Calu3 (cell line): ENCODE data around the gene NDUFA6. TPM values are rescaled to one million over a fixed set of nuclear protein-coding genes. Genes with fewer than 3 reads are reported as not detected.
"Not testable (repeated sequence)": the region's sequence is repeated elsewhere in the genome, so short reads cannot be mapped to it uniquely, and the experiment has no call there.

Experiments used
- BruUV-seq: library from RNA; stranded (reverse); fragments of 400-500 nt; replicated peaks from 2 replicates; lab custom pipeline; 2021; lab: Mats Ljungman, UMichigan
- CTCF ChIA-PET: fragments of 300-600 bp; sonication (Branson Sonifier 250); formaldehyde crosslinking; loops from one replicate; lab custom pipeline; 2022; ENCODE audit warnings: antibody characterized with exemption; lab: Charles Lee
- DNase-seq: peaks from one replicate; pipeline ENCODE4 v3.0.0; 2022
- H3K27ac Mint-ChIP-seq: one replicate; pipeline ENCODE4 v1.8.0; 2022; ENCODE audit warnings: mixed read lengths; ENCODE audit not compliant: unreplicated experiment
- H3K27me3 Mint-ChIP-seq: one replicate; pipeline ENCODE4 v1.8.0; 2022; ENCODE audit warnings: mixed read lengths; ENCODE audit not compliant: unreplicated experiment
- H3K36me3 Mint-ChIP-seq: one replicate; pipeline ENCODE4 v1.8.0; 2022; ENCODE audit warnings: mild to moderate bottlenecking, moderate library complexity, mixed read lengths; ENCODE audit not compliant: insufficient read depth, unreplicated experiment
- H3K4me1 Mint-ChIP-seq: one replicate; pipeline ENCODE4 v1.8.0; 2022; ENCODE audit warnings: mild to moderate bottlenecking, low read depth, mixed read lengths; ENCODE audit not compliant: unreplicated experiment
- H3K4me3 Mint-ChIP-seq: one replicate; pipeline ENCODE4 v1.8.0; 2022; ENCODE audit warnings: mild to moderate bottlenecking, low read depth, moderate library complexity, mixed read lengths; ENCODE audit not compliant: unreplicated experiment
- H3K9me3 Mint-ChIP-seq: one replicate; pipeline ENCODE4 v1.8.0; 2022; ENCODE audit warnings: low read depth, mixed read lengths; ENCODE audit not compliant: unreplicated experiment
- intact Hi-C: fragments of 100-400 bp; cut with micrococcal nuclease; formaldehyde crosslinking; loops from one replicate; pipeline ENCODE4 v1.10.0; 2022; ENCODE audit not compliant: unreplicated experiment
- total RNA-seq: library from RNA; stranded (reverse); gene quantifications from 2 replicates; pipeline ENCODE4 v1.2.3, GENCODE V29; 2022
- TF ChIP-seq, protein P1 (sequence below): fragments of 200-600 bp; IDR thresholded peaks from one replicate; pipeline ENCODE4 v1.8.0; 2022; ENCODE audit warnings: antibody characterized with exemption; ENCODE audit not compliant: unreplicated experiment

NDUFA6 gene
- total RNA-seq, 1 experiment from 2014 or later, result 61.6 TPM

DNA sequence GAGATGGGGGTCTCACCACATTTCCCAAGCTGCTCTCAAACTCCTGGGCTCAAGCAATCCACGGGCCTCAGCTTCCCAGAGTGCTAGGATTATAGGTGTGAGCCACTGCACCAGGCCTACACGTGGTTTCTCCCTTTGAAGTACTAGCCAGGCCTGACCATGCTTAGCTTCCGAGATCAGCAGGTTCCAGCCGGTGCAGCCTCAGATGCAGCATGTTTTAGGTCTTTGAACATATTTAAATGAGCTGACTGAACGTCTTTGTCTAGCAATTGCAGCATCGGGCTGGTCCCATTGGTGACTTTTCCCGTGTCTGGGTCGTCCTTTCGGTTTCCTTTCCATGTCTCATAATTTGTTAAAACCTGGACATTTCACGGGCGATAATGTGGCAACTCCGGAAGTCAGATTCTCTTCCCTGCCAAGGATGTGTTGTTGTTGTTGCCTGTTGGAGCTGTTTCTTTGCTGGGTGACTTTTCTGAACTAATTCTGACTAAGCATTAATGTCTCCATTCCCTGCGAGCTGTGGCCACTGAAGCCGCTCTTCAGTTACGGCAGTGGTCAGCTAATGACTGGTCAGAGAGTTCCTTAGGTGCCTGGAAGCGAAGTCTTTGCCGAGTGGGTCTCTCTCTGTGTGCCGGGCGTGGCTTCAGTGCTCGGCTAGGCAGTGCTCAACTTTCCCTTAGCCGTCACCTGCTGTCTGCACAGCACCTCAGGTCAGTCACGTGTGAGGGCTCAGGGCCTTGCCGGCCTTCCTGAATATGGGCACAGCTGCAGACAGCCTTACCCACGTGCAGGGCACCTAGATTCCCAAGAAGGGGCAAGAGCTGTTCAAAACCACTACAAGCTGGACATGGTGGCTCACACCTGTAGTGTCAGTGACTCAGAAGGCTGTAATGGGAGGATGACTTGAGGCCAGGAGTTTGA lies 43.8 kb upstream of the NDUFA6 start:
- Mint-ChIP-seq H3K27ac (no peak overlapping the region), H3K4me1 (peaks cover 8% of the 10 kb centered on the region), H3K36me3 (peaks cover 45% of the 10 kb centered on the region), H3K4me3 (no peak overlapping the region), H3K27me3 (no peaks in the 10 kb centered on the region), H3K9me3 (no peaks in the 10 kb centered on the region)
- intact Hi-C loops, result no loop called here
- TF ChIP-seq, protein P1, sequence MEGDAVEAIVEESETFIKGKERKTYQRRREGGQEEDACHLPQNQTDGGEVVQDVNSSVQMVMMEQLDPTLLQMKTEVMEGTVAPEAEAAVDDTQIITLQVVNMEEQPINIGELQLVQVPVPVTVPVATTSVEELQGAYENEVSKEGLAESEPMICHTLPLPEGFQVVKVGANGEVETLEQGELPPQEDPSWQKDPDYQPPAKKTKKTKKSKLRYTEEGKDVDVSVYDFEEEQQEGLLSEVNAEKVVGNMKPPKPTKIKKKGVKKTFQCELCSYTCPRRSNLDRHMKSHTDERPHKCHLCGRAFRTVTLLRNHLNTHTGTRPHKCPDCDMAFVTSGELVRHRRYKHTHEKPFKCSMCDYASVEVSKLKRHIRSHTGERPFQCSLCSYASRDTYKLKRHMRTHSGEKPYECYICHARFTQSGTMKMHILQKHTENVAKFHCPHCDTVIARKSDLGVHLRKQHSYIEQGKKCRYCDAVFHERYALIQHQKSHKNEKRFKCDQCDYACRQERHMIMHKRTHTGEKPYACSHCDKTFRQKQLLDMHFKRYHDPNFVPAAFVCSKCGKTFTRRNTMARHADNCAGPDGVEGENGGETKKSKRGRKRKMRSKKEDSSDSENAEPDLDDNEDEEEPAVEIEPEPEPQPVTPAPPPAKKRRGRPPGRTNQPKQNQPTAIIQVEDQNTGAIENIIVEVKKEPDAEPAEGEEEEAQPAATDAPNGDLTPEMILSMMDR, result no peak
- DNase-seq, result no peak
- BruUV-seq, result no TSS peak
- CTCF ChIA-PET, result interaction anchor here (0.6 kb wide), 2 partner anchors 84 to 238 kb away, joined by 3 to 4 read pairs; no protein-coding TSS in a partner anchor

GRCh38 chr22:42132457-42132856 lies 41.9 kb upstream of the NDUFA6 start:
- Mint-ChIP-seq H3K27ac (peak overlapping the region; percentile 40), H3K9me3 (no peaks in the 10 kb centered on the region), H3K4me1 (peaks cover 8% of the 10 kb centered on the region), H3K4me3 (no peak overlapping the region), H3K36me3 (peaks cover 59% of the 10 kb centered on the region), H3K27me3 (no peaks in the 10 kb centered on the region)
- TF ChIP-seq, protein P1, result no peak
- no TSS peak for BruUV-seq
- intact Hi-C loops, result no loop called here
- CTCF ChIA-PET, result no interaction called here
- DNase-seq, result no peak

- no peak for DNase-seq
- H3K9me3 Mint-ChIP-seq, result no peaks in the 10 kb centered on the region
- TF ChIP-seq, protein P1, result no peak
- peaks cover 59% of the 10 kb centered on the region for H3K36me3 Mint-ChIP-seq
- H3K27me3 Mint-ChIP-seq, result no peaks in the 10 kb centered on the region
- H3K4me3 Mint-ChIP-seq, result no peak overlapping the region
- CTCF ChIA-PET, result interaction anchor here (0.7 kb wide), 1 partner anchor 145 kb away, joined by 4 read pairs; no protein-coding TSS in a partner anchor
- no TSS peak for BruUV-seq
- H3K4me1 Mint-ChIP-seq, result peaks cover 8% of the 10 kb centered on the region
- intact Hi-C loops, result no loop called here
- H3K27ac Mint-ChIP-seq, result peak overlapping the region; percentile 26
Observed at GRCh38 chr22:42131562-42131961, 41.0 kb upstream of the NDUFA6 start.

DNA sequence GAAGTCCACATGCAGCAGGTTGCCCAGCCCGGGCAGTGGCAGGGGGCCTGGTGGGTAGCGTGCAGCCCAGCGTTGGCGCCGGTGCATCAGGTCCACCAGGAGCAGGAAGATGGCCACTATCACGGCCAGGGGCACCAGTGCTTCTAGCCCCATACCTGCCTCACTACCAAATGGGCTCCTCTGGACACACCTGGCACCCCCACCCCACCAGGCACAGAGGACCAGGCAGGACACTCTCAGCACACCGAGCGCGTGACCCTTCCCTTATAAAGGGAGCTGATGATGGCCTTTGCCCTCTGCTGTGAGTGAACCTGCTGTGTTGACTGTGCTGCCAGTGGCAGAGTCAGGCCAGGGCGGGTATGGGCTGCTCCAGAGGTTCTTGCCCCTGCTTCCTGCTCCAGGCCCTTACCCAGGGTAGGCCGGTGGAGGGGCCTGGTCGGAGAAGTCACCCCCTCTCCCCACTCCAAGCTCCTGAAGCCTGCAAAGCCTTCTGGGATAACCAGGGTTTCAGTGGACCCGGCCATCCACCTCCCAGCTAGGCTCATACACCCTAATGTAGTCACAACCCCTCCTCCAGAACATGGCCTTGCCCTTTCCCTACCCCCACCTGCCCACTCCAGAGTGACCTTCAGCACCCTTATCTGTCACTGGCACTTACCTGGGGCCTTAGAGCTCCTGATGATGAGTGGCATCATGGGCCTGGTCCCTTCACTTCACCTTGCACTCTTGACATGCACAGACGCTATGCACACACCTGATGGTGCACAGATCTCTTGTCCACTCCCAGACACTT lies 40.3 kb upstream of the NDUFA6 start, which contains the start of gene CYP2D6:
CYP2D6 (minus strand) TSS at position 172 of the 793 bp plus-strand sequence; CDS start at position 153, 19 bp downstream.
- peaks cover 59% of the 10 kb centered on the region for H3K36me3 Mint-ChIP-seq
- BruUV-seq, CTCF ChIA-PET, H3K4me1 Mint-ChIP-seq, intact Hi-C loops, H3K9me3 Mint-ChIP-seq, H3K27me3 Mint-ChIP-seq, H3K4me3 Mint-ChIP-seq, DNase-seq: not testable (repeated sequence)
- peak within 1 kb of the TSS; percentile 46 for H3K27ac Mint-ChIP-seq

DNA sequence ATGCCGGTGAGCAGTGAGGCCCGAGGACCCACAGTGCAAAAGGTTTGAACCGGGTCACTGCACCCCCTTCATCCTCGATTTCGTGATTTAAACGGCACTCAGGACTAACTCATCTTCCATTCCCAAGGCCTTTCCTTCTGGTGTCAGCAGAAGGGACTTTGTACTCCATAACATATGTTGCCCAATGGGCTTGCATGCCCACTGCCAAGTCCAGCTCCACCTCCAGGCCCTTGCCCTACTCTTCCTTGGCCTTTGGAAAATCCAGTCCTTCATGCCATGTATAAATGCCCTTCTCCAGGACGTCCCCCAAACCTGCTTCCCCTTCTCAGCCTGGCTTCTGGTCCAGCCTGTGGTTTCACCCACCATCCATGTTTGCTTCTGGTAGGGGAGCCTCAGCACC lies 39.6 kb upstream of the NDUFA6 start:
- DNase-seq, H3K4me1 Mint-ChIP-seq, H3K27me3 Mint-ChIP-seq, H3K9me3 Mint-ChIP-seq, intact Hi-C loops, CTCF ChIA-PET, BruUV-seq, H3K4me3 Mint-ChIP-seq: not testable (repeated sequence)
- Mint-ChIP-seq H3K36me3 (peaks cover 59% of the 10 kb centered on the region), H3K27ac (peak overlapping the region; percentile 46)

DNA sequence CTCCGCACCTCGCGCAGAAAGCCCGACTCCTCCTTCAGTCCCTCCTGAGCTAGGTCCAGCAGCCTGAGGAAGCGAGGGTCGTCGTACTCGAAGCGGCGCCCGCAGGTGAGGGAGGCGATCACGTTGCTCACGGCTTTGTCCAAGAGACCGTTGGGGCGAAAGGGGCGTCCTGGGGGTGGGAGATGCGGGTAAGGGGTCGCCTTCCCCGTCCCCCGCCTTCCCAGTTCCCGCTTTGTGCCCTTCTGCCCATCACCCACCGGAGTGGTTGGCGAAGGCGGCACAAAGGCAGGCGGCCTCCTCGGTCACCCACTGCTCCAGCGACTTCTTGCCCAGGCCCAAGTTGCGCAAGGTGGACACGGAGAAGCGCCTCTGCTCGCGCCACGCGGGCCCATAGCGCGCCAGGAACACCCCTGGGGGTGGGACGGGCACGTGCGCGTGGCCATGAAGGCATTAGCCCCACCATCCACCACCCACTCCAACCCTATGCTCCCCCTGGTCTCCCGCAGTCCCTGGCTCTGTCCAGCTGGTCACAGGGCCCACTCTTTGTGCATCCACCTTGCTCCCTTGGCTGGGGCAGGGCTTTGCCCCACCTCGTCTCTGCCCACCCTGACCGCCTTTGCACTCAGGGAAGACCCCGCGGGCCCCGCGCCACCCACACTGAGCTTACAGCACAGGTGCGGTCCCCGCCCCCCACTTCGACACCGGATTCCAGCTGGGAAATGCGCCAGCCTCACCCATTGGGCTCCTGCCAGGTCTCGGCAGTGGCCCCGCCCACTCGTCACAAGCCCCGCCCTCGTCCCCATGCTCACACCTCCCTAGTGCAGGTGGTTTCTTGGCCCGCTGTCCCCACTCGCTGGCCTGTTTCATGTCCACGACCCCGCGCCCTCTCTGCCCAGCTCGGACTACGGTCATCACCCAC lies 38.5 kb upstream of the NDUFA6 start:
- intact Hi-C loops, H3K27me3 Mint-ChIP-seq, BruUV-seq, H3K4me1 Mint-ChIP-seq, H3K9me3 Mint-ChIP-seq: not testable (repeated sequence)
- CTCF ChIA-PET, result interaction anchor here (0.6 kb wide), 1 partner anchor 205 kb away, joined by 3 read pairs; no protein-coding TSS in a partner anchor
- peak overlapping the region; percentile 6 for H3K4me3 Mint-ChIP-seq
- DNase-seq, result peak; percentile 20
- peak overlapping the region; percentile 45 for H3K27ac Mint-ChIP-seq
- H3K36me3 Mint-ChIP-seq, result peaks cover 51% of the 10 kb centered on the region
